HL-60 (cell line): Measurements from ENCODE around the gene MEF2C.

Experiments
- CTCF ChIP-seq: IDR thresholded peaks from one replicate; pipeline ENCODE4 v1.5.1; 2011; ENCODE audit warnings: low read length, control low read depth, inconsistent platforms; ENCODE audit not compliant: insufficient read depth
- GABPA ChIP-seq: IDR thresholded peaks from 2 replicates; pipeline ENCODE4 v1.6.1; 2012; ENCODE audit warnings: low read depth
- POLR2AphosphoS5 ChIP-seq: IDR thresholded peaks from 2 replicates; pipeline ENCODE4 v1.6.1; 2012; ENCODE audit warnings: low read depth
- SPI1 ChIP-seq: IDR thresholded peaks from 2 replicates; pipeline ENCODE4 v1.6.1; 2012; ENCODE audit warnings: low read depth, mild to moderate bottlenecking, borderline replicate concordance

GRCh38 chr5:88695232-88695631 is 187.8 kb downstream of the MEF2C start:
- TF ChIP-seq POLR2AphosphoS5: no peak
- TF ChIP-seq CTCF: no peak
- TF ChIP-seq GABPA: no peak
- TF ChIP-seq SPI1: no peak
